ENCODE measurements around the gene SULF2.

The SULF2 gene

DNA sequence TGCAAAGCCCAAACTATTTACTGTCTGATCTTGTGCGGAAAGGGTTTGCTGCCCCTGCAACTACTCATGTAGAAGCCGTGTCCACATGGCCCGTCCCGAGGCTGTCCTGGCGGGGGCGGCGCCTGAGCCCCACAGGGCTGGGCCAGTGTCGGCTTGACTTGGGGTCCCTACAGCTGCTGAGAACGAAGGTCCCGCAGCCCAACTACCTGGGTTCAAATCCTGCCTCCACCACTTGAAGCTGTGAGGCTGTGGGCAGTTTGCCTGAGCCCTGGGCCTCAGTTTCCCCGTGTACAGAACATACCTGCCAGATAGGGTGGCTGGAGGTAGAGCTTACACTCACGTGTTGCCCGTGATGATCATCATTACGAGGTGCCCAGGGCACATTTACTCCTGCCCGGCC lies 111.1 kb downstream of the SULF2 start:
- DNase-seq (ENCODE audit: low read depth in 1 of 2, low spot score in 1 of 2), result no peak
- no peaks in the 10 kb centered on the region for H3K27me3 ChIP-seq (ENCODE audit: insufficient read depth, poor library complexity, severe bottlenecking)
- TF ChIP-seq SPI1 (IDR thresholded peaks at IDR 0.05; ENCODE audit: borderline replicate concordance, low read depth), result no peak
- TF ChIP-seq POLR2AphosphoS5 (IDR thresholded peaks at IDR 0.05; ENCODE audit: low read depth), result no peak
- TF ChIP-seq, protein P1, sequence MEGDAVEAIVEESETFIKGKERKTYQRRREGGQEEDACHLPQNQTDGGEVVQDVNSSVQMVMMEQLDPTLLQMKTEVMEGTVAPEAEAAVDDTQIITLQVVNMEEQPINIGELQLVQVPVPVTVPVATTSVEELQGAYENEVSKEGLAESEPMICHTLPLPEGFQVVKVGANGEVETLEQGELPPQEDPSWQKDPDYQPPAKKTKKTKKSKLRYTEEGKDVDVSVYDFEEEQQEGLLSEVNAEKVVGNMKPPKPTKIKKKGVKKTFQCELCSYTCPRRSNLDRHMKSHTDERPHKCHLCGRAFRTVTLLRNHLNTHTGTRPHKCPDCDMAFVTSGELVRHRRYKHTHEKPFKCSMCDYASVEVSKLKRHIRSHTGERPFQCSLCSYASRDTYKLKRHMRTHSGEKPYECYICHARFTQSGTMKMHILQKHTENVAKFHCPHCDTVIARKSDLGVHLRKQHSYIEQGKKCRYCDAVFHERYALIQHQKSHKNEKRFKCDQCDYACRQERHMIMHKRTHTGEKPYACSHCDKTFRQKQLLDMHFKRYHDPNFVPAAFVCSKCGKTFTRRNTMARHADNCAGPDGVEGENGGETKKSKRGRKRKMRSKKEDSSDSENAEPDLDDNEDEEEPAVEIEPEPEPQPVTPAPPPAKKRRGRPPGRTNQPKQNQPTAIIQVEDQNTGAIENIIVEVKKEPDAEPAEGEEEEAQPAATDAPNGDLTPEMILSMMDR (IDR thresholded peaks at IDR 0.05; ENCODE audit: insufficient read depth, low read length), result no peak
- TF ChIP-seq GABPA (IDR thresholded peaks at IDR 0.05; ENCODE audit: low read depth), result no peak
- TF ChIP-seq, protein P2, sequence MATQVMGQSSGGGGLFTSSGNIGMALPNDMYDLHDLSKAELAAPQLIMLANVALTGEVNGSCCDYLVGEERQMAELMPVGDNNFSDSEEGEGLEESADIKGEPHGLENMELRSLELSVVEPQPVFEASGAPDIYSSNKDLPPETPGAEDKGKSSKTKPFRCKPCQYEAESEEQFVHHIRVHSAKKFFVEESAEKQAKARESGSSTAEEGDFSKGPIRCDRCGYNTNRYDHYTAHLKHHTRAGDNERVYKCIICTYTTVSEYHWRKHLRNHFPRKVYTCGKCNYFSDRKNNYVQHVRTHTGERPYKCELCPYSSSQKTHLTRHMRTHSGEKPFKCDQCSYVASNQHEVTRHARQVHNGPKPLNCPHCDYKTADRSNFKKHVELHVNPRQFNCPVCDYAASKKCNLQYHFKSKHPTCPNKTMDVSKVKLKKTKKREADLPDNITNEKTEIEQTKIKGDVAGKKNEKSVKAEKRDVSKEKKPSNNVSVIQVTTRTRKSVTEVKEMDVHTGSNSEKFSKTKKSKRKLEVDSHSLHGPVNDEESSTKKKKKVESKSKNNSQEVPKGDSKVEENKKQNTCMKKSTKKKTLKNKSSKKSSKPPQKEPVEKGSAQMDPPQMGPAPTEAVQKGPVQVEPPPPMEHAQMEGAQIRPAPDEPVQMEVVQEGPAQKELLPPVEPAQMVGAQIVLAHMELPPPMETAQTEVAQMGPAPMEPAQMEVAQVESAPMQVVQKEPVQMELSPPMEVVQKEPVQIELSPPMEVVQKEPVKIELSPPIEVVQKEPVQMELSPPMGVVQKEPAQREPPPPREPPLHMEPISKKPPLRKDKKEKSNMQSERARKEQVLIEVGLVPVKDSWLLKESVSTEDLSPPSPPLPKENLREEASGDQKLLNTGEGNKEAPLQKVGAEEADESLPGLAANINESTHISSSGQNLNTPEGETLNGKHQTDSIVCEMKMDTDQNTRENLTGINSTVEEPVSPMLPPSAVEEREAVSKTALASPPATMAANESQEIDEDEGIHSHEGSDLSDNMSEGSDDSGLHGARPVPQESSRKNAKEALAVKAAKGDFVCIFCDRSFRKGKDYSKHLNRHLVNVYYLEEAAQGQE (IDR thresholded peaks at IDR 0.05; ENCODE audit: insufficient replicate concordance, low read depth), result no peak
- no peak overlapping the region for H3K4me3 ChIP-seq (replicated peaks; ENCODE audit: insufficient read depth, low read length)
- no peak overlapping the region for H3K27ac ChIP-seq (replicated peaks)

GRCh38 chr20:47673671-47673955 lies 111.7 kb downstream of the SULF2 start:
- TF ChIP-seq POLR2AphosphoS5 (IDR thresholded peaks at IDR 0.05; ENCODE audit: low read depth), result no peak
- no peak for TF ChIP-seq SPI1 (IDR thresholded peaks at IDR 0.05; ENCODE audit: borderline replicate concordance, low read depth)
- no peak for TF ChIP-seq GABPA (IDR thresholded peaks at IDR 0.05; ENCODE audit: low read depth)
- TF ChIP-seq, protein P1 (IDR thresholded peaks at IDR 0.05; ENCODE audit: insufficient read depth, low read length), result no peak
- TF ChIP-seq, protein P2 (IDR thresholded peaks at IDR 0.05; ENCODE audit: insufficient replicate concordance, low read depth), result no peak
- Histone ChIP-seq H3K27ac (replicated peaks) (no peak overlapping the region), H3K27me3 (ENCODE audit: insufficient read depth, poor library complexity, severe bottlenecking) (no peaks in the 10 kb centered on the region), H3K4me3 (replicated peaks; ENCODE audit: insufficient read depth, low read length) (no peak overlapping the region)
- DNase-seq (ENCODE audit: low read depth in 1 of 2, low spot score in 1 of 2), result no peak

DNA sequence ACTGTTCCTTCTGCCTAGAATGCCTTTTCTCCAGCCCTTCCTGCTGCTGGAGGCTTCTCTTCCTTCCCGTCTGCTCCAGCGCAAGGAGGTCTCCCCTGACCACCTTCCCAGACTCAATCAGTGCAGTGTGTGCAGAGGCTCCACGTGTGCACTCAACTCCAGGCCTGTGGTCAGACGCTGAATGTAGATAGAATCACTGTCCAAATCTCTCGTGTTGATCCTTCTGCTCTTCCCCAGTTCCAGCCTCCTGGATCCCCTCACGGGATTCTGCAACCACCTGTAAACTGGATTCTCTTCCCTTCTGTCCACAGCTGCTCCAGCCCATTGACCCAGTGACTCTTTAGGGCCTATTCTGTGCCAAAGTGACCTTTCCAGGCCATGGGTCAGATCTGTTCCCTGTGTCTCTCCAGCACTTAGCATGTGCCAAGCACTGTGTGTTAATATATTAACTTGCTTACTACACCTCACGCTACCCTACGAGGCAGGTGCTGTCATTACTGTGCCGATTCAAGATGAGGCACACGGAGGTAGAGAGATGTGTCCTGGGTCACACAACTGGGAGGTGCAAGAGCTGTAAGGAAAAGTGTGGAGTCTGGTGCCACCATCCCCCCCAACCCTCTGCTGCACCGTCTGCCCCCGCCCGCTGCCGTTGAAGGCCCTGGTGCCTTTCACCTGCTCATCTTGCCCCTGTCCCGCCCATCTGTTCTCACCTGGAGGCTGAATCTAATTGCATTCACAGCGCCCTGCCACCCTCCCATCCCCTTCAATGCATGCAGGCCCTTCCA lies 112.2 kb downstream of the SULF2 start:
- Histone ChIP-seq H3K27me3 (ENCODE audit: insufficient read depth, poor library complexity, severe bottlenecking) (no peaks in the 10 kb centered on the region), H3K4me3 (replicated peaks; ENCODE audit: insufficient read depth, low read length) (no peak overlapping the region), H3K27ac (replicated peaks) (no peak overlapping the region)
- no peak for TF ChIP-seq SPI1 (IDR thresholded peaks at IDR 0.05; ENCODE audit: borderline replicate concordance, low read depth)
- no peak for TF ChIP-seq POLR2AphosphoS5 (IDR thresholded peaks at IDR 0.05; ENCODE audit: low read depth)
- TF ChIP-seq, protein P2 (IDR thresholded peaks at IDR 0.05; ENCODE audit: insufficient replicate concordance, low read depth), result no peak
- TF ChIP-seq, protein P1 (IDR thresholded peaks at IDR 0.05; ENCODE audit: insufficient read depth, low read length), result no peak
- TF ChIP-seq GABPA (IDR thresholded peaks at IDR 0.05; ENCODE audit: low read depth), result no peak
- no peak for DNase-seq (ENCODE audit: low read depth in 1 of 2, low spot score in 1 of 2)
